ENCODE results near the gene SGPP1. TPM values are rescaled to one million over a fixed set of nuclear protein-coding genes. Genes with fewer than 3 reads are reported as not detected.
"Not testable (repeated sequence)": the region's sequence is repeated elsewhere in the genome, so short reads cannot be mapped to it uniquely, and the experiment has no call there.

The SGPP1 gene
- polyA plus RNA-seq, 3 donors = 3.3 to 13.3 (median 7.6) TPM

GRCh38 chr14:63641473-63642228, 86.2 kb downstream of the SGPP1 start, which contains the start of gene WDR89:
Gene WDR89, minus strand, starts transcription at chr14:63641871. Its CDS starts 41,929 bp downstream, at chr14:63599942.
- H3K27me3 Mint-ChIP-seq (ENCODE audit: low read depth in 3 of 3) = peaks cover 0 to 2% (median 0%) of the 10 kb centered on the region in 3 donors
- Histone ChIP-seq H4K20me1 (ENCODE audit: insufficient read depth, low read length) (no peaks in the 10 kb centered on the region), H3K4me3 (replicated peaks in 1 of 3; ENCODE audit: low read depth in 2 of 3, low read length in 3 of 3) (peak within 1 kb of the TSS; percentile 58 to 88 (median 70)), H3K36me3 (replicated peaks in 1 of 2; ENCODE audit: control insufficient read depth in 1 of 2, insufficient read depth in 2 of 2, low read length in 2 of 2) (no peaks in the 10 kb centered on the region), H3K9me3 (replicated peaks in 1 of 2; ENCODE audit: control insufficient read depth in 1 of 2, insufficient read depth in 1 of 2, low read length in 2 of 2) (no peaks in the 10 kb centered on the region), H3K27ac (ENCODE audit: low read depth in 1 of 2, low read length in 2 of 2) (peak within 1 kb of the TSS; percentile 95 to 97), H3K79me2 (ENCODE audit: insufficient read depth, low read length) (peaks cover 53% of the 10 kb centered on the region), H2AFZ (ENCODE audit: insufficient read depth, low read depth, low read length, poor library complexity, severe bottlenecking) (peak within 1 kb of the TSS; percentile 92), H3K4me1 (ENCODE audit: control insufficient read depth in 1 of 2, insufficient read depth in 2 of 2, low read length in 2 of 2) (peaks cover 12 to 23% of the 10 kb centered on the region in 2 donors), H3K4me2 (replicated peaks; ENCODE audit: extremely low read depth, low read length, poor library complexity, severe bottlenecking) (peak within 1 kb of the TSS; percentile 98), H3K9ac (ENCODE audit: insufficient read depth, low read length, poor library complexity, severe bottlenecking) (peak within 1 kb of the TSS; percentile 86), H3K27me3 (ENCODE audit: control insufficient read depth in 2 of 2, insufficient read depth in 2 of 2, low read length in 2 of 2) (no peaks in the 10 kb centered on the region)
- H3K27ac Mint-ChIP-seq = peak within 1 kb of the TSS; percentile 99 to 100 (median 100)
- peaks cover 9 to 13% of the 10 kb centered on the region in 2 donors for H3K36me3 Mint-ChIP-seq
- H3K9me3 Mint-ChIP-seq = peaks cover 0 to 7% (median under 1%) of the 10 kb centered on the region in 7 donors
- peaks cover 5% of the 10 kb centered on the region for H3K4me1 Mint-ChIP-seq
- H3K4me3 Mint-ChIP-seq = peak within 1 kb of the TSS; percentile 96 to 99
- TF ChIP-seq, protein P1, sequence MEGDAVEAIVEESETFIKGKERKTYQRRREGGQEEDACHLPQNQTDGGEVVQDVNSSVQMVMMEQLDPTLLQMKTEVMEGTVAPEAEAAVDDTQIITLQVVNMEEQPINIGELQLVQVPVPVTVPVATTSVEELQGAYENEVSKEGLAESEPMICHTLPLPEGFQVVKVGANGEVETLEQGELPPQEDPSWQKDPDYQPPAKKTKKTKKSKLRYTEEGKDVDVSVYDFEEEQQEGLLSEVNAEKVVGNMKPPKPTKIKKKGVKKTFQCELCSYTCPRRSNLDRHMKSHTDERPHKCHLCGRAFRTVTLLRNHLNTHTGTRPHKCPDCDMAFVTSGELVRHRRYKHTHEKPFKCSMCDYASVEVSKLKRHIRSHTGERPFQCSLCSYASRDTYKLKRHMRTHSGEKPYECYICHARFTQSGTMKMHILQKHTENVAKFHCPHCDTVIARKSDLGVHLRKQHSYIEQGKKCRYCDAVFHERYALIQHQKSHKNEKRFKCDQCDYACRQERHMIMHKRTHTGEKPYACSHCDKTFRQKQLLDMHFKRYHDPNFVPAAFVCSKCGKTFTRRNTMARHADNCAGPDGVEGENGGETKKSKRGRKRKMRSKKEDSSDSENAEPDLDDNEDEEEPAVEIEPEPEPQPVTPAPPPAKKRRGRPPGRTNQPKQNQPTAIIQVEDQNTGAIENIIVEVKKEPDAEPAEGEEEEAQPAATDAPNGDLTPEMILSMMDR (IDR thresholded peaks at IDR 0.05) = peak; percentile 81
- WGBS (ENCODE audit: insufficient coverage) = under 1% methylated on average over 53 of the region's 60 CpGs
- intact Hi-C loops (cut with micrococcal nuclease) = loop anchor here (1.0 to 5.0 kb wide), 3 partner anchors 86 to 99 kb away; partner anchors contain the start of genes PPP2R5E (in 2 of the 2) and SGPP1 (in 1 of the 2)
- DNase-seq = peak; percentile 99

GRCh38 chr14:63638493-63638892, 89.4 kb downstream of the SGPP1 start:
- Mint-ChIP-seq H3K36me3 (peaks cover 11 to 23% of the 10 kb centered on the region in 2 donors), H3K9me3 (peaks cover 11 to 19% (median 16%) of the 10 kb centered on the region in 7 donors), H3K27me3 (ENCODE audit: low read depth in 3 of 3) (peaks cover 0 to 2% (median 0%) of the 10 kb centered on the region in 3 donors), H3K27ac (no peak overlapping the region), H3K4me3 (no peak overlapping the region), H3K4me1 (peaks cover 5% of the 10 kb centered on the region)
- H3K27ac ChIP-seq (ENCODE audit: low read depth in 1 of 2, low read length in 2 of 2) = no peak overlapping the region
- no peak for DNase-seq
- intact Hi-C loops (cut with micrococcal nuclease) = no loop called here
- no peaks in the 10 kb centered on the region for H3K36me3 ChIP-seq (replicated peaks in 1 of 2; ENCODE audit: control insufficient read depth in 1 of 2, insufficient read depth in 2 of 2, low read length in 2 of 2)
- TF ChIP-seq, protein P1 (IDR thresholded peaks at IDR 0.05) = no peak
- peaks cover 12 to 23% of the 10 kb centered on the region in 2 donors for H3K4me1 ChIP-seq (ENCODE audit: control insufficient read depth in 1 of 2, insufficient read depth in 2 of 2, low read length in 2 of 2)
- H2AFZ ChIP-seq (ENCODE audit: insufficient read depth, low read depth, low read length, poor library complexity, severe bottlenecking) = no peak overlapping the region
- H3K4me3 ChIP-seq (replicated peaks in 1 of 3; ENCODE audit: low read depth in 2 of 3, low read length in 3 of 3) = no peak overlapping the region
- H3K79me2 ChIP-seq (ENCODE audit: insufficient read depth, low read length) = peaks cover 80% of the 10 kb centered on the region
- H3K27me3 ChIP-seq (ENCODE audit: control insufficient read depth in 2 of 2, insufficient read depth in 2 of 2, low read length in 2 of 2) = no peaks in the 10 kb centered on the region
- H3K9me3 ChIP-seq (replicated peaks in 1 of 2; ENCODE audit: control insufficient read depth in 1 of 2, insufficient read depth in 1 of 2, low read length in 2 of 2) = peaks cover 0 to 3% of the 10 kb centered on the region in 2 donors
- H4K20me1 ChIP-seq (ENCODE audit: insufficient read depth, low read length) = no peaks in the 10 kb centered on the region
- H3K9ac ChIP-seq (ENCODE audit: insufficient read depth, low read length, poor library complexity, severe bottlenecking) = no peak overlapping the region
- H3K4me2 ChIP-seq (replicated peaks; ENCODE audit: extremely low read depth, low read length, poor library complexity, severe bottlenecking) = no peak overlapping the region
- no CpG with 5 or more reads among the region's 1 CpG for WGBS (ENCODE audit: insufficient coverage)

GRCh38 chr14:63636094-63636635, 91.7 kb downstream of the SGPP1 start:
- H3K27ac ChIP-seq (ENCODE audit: low read depth in 1 of 2, low read length in 2 of 2); H2AFZ ChIP-seq (ENCODE audit: insufficient read depth, low read depth, low read length, poor library complexity, severe bottlenecking); H3K27me3 Mint-ChIP-seq (ENCODE audit: low read depth in 3 of 3); H3K4me1 Mint-ChIP-seq; H3K4me3 Mint-ChIP-seq; H3K36me3 ChIP-seq (replicated peaks in 1 of 2; ENCODE audit: control insufficient read depth in 1 of 2, insufficient read depth in 2 of 2, low read length in 2 of 2); H3K27me3 ChIP-seq (ENCODE audit: control insufficient read depth in 2 of 2, insufficient read depth in 2 of 2, low read length in 2 of 2); intact Hi-C loops (cut with micrococcal nuclease); H3K9ac ChIP-seq (ENCODE audit: insufficient read depth, low read length, poor library complexity, severe bottlenecking); H3K4me1 ChIP-seq (ENCODE audit: control insufficient read depth in 1 of 2, insufficient read depth in 2 of 2, low read length in 2 of 2); H3K9me3 ChIP-seq (replicated peaks in 1 of 2; ENCODE audit: control insufficient read depth in 1 of 2, insufficient read depth in 1 of 2, low read length in 2 of 2); H3K4me3 ChIP-seq (replicated peaks in 1 of 3; ENCODE audit: low read depth in 2 of 3, low read length in 3 of 3); H3K4me2 ChIP-seq (replicated peaks; ENCODE audit: extremely low read depth, low read length, poor library complexity, severe bottlenecking); H4K20me1 ChIP-seq (ENCODE audit: insufficient read depth, low read length); DNase-seq: not testable (repeated sequence)
- WGBS (ENCODE audit: insufficient coverage) = 100% methylated on average over 1 of the region's 4 CpGs
- peaks cover 85% of the 10 kb centered on the region for H3K79me2 ChIP-seq (ENCODE audit: insufficient read depth, low read length)
- Mint-ChIP-seq H3K36me3 (peaks cover 11 to 25% of the 10 kb centered on the region in 2 donors), H3K27ac (peak overlapping the region in 1 of 7 donors; percentile 38), H3K9me3 (peaks cover 11 to 18% (median 16%) of the 10 kb centered on the region in 7 donors)

Data from CD14-positive monocyte (primary cell).